GM18867 (cell line): ENCODE measurements around the gene FYTTD1.
"Not testable (repeated sequence)": the region's sequence is repeated elsewhere in the genome, so short reads cannot be mapped to it uniquely, and the experiment has no call there.

Experiments used
- ATAC-seq: cut with Tn5 transposase; IDR thresholded peaks from one replicate; pipeline ENCODE4 v1.9.1; 2021; ENCODE audit warnings: mild to moderate bottlenecking, moderate library complexity; ENCODE audit not compliant: unreplicated experiment

Gene FYTTD1

DNA sequence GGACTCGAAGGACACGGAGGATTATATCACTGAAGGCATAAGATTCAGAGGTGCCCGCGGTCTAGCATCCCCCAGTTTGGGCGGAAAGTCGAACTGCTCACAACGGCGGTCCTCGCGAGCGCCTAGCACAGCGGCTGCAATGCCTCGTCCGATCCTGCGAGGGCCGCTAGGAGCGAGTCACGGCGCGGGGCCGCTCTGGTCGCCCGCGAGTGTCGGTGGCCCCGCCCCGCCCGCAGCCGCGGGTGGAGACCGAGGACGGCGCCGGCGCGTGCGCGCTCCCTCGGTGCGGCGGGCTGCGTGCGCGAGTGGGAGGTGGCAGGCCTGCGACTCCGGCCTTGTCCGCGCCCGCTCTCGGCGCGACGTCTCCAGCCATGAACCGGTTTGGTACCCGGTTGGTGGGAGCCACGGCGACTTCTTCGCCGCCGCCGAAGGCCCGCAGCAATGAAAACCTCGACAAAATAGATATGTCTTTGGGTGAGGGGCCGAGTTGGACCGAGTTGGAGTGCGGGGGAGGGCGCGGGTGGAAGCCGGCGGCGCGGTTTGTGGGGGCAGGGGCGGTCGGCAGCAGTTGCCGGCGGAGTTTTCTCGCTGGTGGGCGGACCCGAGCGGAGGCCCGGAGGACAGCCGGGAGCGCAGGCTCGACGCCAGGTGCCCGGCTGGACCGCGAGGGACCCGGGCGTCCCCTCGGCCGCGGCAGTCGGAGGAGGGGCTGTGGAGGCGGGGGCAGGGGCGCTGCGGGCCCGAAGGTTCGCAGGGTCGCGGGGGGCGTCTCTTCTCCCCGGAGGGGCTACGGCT is at the start of gene FYTTD1:
TSS of gene FYTTD1 (plus strand) at position 283 of the 795 bp plus-strand sequence. CDS start at position 372, 89 bp downstream.
- ATAC-seq: peak; percentile 84

DNA sequence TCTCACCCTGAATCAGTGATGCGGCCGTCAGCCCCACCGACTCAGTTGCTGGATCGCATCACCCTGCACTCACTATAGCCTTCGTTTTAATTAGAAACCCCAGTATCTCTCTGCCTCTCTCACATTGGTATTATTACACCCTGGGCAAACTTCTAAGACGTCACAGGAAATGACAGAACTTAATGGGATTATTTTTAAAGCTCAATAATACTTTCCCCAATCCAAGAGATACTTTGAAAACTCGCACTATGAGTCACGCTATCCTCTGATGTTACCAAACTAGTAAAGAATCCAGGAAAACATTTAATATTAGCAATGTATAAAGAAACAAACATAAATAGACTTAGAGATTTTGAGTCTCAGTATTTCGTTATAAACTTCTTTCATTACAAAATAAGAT is 49.6 kb upstream of the FYTTD1 start:
- no peak for ATAC-seq

DNA sequence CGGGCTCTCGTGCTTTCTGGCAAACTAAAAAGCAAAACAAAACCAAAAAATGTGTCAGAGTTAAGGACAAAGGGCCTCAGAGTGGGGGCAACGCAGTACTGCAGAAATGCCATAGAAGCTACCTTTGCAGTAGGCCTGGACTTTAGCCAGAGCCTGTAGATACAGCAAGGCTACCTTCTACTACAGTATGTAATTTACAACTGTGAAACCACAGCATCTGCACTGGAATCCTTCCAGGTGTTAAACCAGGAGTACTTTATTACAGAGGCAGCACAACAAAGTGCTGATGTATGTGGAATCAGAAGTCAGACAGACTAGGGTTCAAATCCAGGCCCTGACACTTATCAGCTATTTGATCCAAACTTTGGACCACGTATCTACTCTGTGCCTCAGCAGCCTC is 47.8 kb upstream of the FYTTD1 start:
- ATAC-seq: no peak

- ATAC-seq: peak; percentile 59
These were observed 43.0 kb upstream of the FYTTD1 start for GRCh38 chr3:197706658-197707057.

DNA sequence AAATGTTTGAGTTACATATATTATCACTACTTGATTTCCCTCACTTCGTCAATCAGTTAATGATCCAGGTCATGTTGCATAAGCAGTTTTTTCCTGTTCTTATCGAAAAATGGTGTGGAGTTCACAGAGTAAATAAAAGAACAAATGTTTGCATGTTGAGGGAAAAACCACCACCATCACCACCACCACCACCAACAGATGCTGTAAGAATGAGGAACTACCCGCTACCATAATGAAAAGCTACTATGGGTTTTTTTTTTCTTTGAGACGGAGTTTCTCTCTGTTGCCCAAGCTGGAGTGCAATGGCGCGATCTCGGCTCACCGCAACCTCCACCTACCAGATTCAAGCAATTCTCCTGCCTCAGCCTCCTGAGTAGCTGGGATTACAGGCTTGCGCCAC is 40.5 kb upstream of the FYTTD1 start:
- ATAC-seq: no peak

GRCh38 chr3:197710965-197711364 is 38.7 kb upstream of the FYTTD1 start:
- not testable (repeated sequence) for ATAC-seq

DNA sequence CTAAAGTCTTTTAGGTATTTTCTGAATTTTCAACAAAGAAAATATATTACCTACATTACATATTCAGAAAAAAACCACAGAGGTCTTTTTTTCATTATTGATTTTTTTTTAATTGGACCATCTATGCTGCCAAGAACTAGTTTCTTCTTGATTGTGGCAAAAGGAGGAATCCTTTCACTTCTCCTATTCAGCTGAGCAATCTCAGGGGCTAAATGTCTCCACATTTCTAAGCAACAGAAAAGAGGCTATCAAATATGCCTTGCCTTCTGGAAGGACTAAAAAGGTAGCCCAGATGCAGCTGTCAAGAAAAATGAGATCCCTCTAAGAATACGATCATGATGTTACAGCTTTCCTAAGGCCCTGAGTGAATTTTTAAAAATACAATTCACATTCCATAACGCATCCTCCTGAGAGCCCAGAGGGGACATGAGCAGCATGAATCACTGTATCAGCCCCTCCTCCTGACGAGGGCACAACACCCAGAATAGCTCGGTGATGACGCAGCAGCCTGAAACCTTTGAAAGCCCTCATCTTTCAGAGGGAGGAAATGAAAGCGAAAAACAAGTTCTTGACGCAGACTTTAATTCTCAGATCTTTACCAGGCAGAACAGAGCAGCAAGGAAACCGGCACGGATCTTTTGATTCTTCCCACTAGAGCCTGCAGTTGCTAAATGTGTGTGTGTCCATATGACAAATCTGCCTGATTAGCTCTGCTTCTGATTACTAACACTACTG is 37.5 kb upstream of the FYTTD1 start:
- ATAC-seq: peak; percentile 85

DNA sequence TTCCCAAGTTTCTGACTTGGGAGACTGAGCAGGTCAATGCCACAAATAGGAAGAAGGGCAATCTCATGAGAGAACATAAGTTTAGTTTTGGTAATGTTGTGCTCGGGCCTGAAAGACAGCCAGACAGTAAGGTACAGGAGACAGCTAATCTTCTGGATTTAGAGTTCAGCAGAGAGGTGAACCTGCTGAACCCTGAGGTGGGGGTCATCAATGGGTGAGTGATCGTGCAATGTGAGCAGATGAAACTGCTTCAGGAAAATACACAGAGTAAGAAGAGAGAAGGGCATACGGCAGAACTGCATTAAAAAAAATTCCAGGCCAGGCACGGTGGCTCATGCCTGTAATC is 36.2 kb upstream of the FYTTD1 start:
- peak; percentile 11 for ATAC-seq

GRCh38 chr3:197714251-197714650 is 35.4 kb upstream of the FYTTD1 start:
- ATAC-seq: no peak

- ATAC-seq: no peak
These were observed 30.8 kb upstream of the FYTTD1 start for GRCh38 chr3:197718891-197719290.

- no peak for ATAC-seq
These were observed 29.0 kb upstream of the FYTTD1 start for GRCh38 chr3:197720694-197721093.

- ATAC-seq: no peak
These were observed 26.9 kb upstream of the FYTTD1 start for GRCh38 chr3:197722734-197723133.

GRCh38 chr3:197727878-197728277 is 21.8 kb upstream of the FYTTD1 start:
- ATAC-seq: not testable (repeated sequence)

DNA sequence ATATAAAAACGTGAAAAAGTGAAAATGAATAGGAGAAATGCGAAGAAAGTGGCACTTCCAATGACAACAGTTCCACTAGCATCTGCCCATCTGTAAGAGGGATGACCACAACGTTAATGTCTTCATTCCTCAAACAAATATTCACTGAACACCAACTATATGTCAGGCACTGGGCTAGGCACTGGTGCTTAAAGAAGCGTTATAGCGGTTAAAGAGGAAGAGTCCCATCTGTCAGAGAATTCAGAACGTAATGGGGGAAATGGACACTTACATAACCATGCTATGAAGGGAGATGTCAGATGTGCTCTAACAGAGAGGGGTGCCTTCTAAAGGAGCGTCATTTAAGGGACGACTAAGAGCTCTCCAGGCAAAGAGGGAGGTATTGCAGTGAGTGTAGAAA is 21.2 kb upstream of the FYTTD1 start:
- no peak for ATAC-seq

- ATAC-seq: peak; percentile 22
These were observed 19.5 kb upstream of the FYTTD1 start for GRCh38 chr3:197730200-197730599.

GRCh38 chr3:197730770-197731169 is 18.9 kb upstream of the FYTTD1 start:
- ATAC-seq: not testable (repeated sequence)

GRCh38 chr3:197731483-197731882 is 18.2 kb upstream of the FYTTD1 start:
- not testable (repeated sequence) for ATAC-seq

GRCh38 chr3:197733042-197733441 is 16.6 kb upstream of the FYTTD1 start:
- ATAC-seq: no peak

DNA sequence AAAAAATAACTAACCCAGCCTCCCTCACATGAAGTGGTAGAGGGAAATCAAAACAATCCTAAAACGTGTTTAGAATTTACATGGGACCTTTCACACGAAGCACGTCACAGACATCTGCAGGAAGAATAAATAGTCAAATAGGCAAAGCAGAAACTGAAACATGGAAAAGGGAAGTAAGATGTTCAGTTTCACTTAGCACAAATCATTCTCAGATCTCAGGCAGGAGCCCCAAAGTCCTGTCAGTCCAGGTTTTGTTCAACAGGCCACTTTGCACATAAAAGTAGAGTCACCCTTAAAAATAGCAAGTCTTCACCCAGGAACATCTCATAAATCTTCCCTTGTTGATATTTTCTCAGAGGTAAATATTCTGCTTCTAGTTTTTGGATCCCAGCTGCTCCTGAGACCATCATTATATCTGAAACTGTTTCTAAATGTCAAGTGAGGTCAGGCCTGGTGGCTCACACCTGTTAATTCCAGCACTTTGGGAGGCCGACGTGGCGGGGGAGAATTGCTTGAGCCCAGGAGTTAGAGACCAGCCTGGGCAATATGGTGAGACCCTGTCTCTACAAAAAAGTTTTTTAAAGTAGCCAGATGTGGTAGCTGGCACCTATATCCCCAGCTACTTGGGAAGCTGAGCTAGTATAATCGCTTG is 14.9 kb upstream of the FYTTD1 start:
- peak; percentile 38 for ATAC-seq

GRCh38 chr3:197736010-197736490 is 13.6 kb upstream of the FYTTD1 start:
- ATAC-seq: no peak

DNA sequence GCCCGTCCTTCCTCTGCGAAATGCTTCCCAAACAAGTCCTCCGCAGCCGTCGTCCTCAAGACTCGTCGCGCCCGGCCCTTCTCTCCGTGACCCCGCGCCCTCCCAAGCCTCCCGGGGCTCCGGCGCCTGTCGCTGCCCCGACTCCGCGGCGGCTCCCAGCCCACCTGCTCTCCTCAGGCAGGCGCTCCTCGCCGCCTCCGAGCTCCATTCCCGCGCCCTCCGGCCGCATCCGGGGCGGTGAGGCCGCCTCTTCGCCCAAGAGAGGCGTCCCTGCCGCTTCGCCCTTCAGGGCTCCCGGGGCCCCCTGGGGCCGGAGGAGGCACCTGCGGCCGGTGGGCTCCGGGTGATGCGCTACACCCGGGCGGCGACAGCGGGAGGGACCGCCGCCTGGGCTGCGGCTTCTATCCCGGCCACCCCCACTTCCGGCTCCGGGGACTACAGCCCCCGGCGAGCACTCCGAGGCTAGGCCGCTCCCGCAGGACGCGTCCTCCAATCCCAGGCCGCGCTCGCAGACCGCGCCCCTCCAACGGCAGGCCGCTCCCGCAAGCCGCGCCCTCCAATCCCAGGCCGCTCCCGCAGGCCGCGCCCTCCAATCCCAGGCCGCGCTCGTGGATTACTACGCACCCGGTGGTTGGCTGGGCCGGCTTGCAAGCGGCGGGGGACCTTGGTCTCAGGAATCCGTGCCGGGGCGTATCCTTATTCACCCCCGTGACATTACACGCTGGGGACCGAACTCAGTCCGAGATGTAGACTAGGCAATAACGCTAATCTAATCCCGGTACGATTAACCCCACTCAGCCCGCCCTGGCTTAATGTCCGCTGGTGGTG is 13.0 kb upstream of the FYTTD1 start, which contains the start of gene RUBCN:
TSS of gene RUBCN (minus strand) at position 414 of the 828 bp plus-strand sequence. CDS start at position 229, 185 bp downstream.
- ATAC-seq: peak; percentile 79
